Measurements from ENCODE around the gene KRT25. TPM values are rescaled to one million over a fixed set of nuclear protein-coding genes. Genes with fewer than 3 reads are reported as not detected.

KRT25 gene
- total RNA-seq, 1 experiment from 2014 or later = not detected

GRCh38 chr17:40799859-40800258 lies 44.7 kb upstream of the KRT25 start, which contains the start of gene KRT28:
KRT28 (minus strand) TSS chr17:40799959; CDS start chr17:40799893, 66 bp downstream.
- H3K9me3 Mint-ChIP-seq (ENCODE audit: unreplicated experiment) = peaks cover under 1% of the 10 kb centered on the region
- peaks cover 15% of the 10 kb centered on the region for H3K27me3 Mint-ChIP-seq (ENCODE audit: insufficient read depth, unreplicated experiment)
- no peaks in the 10 kb centered on the region for H3K4me1 Mint-ChIP-seq (ENCODE audit: insufficient read depth, unreplicated experiment)
- no peak within 1 kb of the TSS for H3K4me3 Mint-ChIP-seq (ENCODE audit: unreplicated experiment)
- CTCF ChIA-PET = interaction anchor here (0.5 kb wide), 1 partner anchor 185 kb away, joined by 4 read pairs; no protein-coding TSS in a partner anchor
- POLR2A ChIA-PET = no interaction called here
- intact Hi-C loops (cut with micrococcal nuclease) = loop anchor here (5.0 kb wide), 1 partner anchor 747 kb away; no protein-coding TSS in a partner anchor
- TF ChIP-seq CTCF (IDR thresholded peaks at IDR 0.05; ENCODE audit: unreplicated experiment) = no peak
- BruUV-seq (replicated peaks) = no TSS peak
- no peak for DNase-seq (ENCODE audit: unreplicated experiment)
- no peak within 1 kb of the TSS for H3K27ac Mint-ChIP-seq (ENCODE audit: low read depth, unreplicated experiment)
- no peaks in the 10 kb centered on the region for H3K36me3 Mint-ChIP-seq (ENCODE audit: insufficient read depth, unreplicated experiment)

GRCh38 chr17:40796846-40797245 lies 41.7 kb upstream of the KRT25 start:
- DNase-seq (ENCODE audit: unreplicated experiment) = no peak
- Mint-ChIP-seq H3K27me3 (ENCODE audit: insufficient read depth, unreplicated experiment) (peaks cover 15% of the 10 kb centered on the region), H3K4me1 (ENCODE audit: insufficient read depth, unreplicated experiment) (no peaks in the 10 kb centered on the region), H3K4me3 (ENCODE audit: unreplicated experiment) (no peak overlapping the region), H3K9me3 (ENCODE audit: unreplicated experiment) (no peaks in the 10 kb centered on the region), H3K27ac (ENCODE audit: low read depth, unreplicated experiment) (no peak overlapping the region), H3K36me3 (ENCODE audit: insufficient read depth, unreplicated experiment) (no peaks in the 10 kb centered on the region)
- no TSS peak for BruUV-seq (replicated peaks)
- no peak for TF ChIP-seq CTCF (IDR thresholded peaks at IDR 0.05; ENCODE audit: unreplicated experiment)
- ChIA-PET CTCF (interaction anchor here (0.7 to 6.6 kb wide), 3 partner anchors 12 to 243 kb away, joined by 3 to 68 read pairs (median 4); no protein-coding TSS in a partner anchor), POLR2A (interaction anchor here (0.6 to 0.7 kb wide), 2 partner anchors 111 to 149 kb away, joined by 3 to 4 read pairs; no protein-coding TSS in a partner anchor)
- intact Hi-C loops (cut with micrococcal nuclease) = no loop called here

GRCh38 chr17:40795019-40795667 lies 40.0 kb upstream of the KRT25 start:
- Mint-ChIP-seq H3K36me3 (ENCODE audit: insufficient read depth, unreplicated experiment) (no peaks in the 10 kb centered on the region), H3K9me3 (ENCODE audit: unreplicated experiment) (no peaks in the 10 kb centered on the region), H3K4me3 (ENCODE audit: unreplicated experiment) (no peak overlapping the region), H3K4me1 (ENCODE audit: insufficient read depth, unreplicated experiment) (no peaks in the 10 kb centered on the region), H3K27ac (ENCODE audit: low read depth, unreplicated experiment) (no peak overlapping the region), H3K27me3 (ENCODE audit: insufficient read depth, unreplicated experiment) (peaks cover 15% of the 10 kb centered on the region)
- POLR2A ChIA-PET = interaction anchor here (1.1 kb wide), 1 partner anchor 873 kb away, joined by 3 read pairs; no protein-coding TSS in a partner anchor
- intact Hi-C loops (cut with micrococcal nuclease) = no loop called here
- no peak for DNase-seq (ENCODE audit: unreplicated experiment)
- no TSS peak for BruUV-seq (replicated peaks)
- CTCF ChIA-PET = interaction anchor here (0.5 to 6.6 kb wide), 5 partner anchors 175 to 506 kb away, joined by 3 to 68 read pairs (median 4); no protein-coding TSS in a partner anchor
- TF ChIP-seq CTCF (IDR thresholded peaks at IDR 0.05; ENCODE audit: unreplicated experiment) = no peak

- H3K4me3 Mint-ChIP-seq (ENCODE audit: unreplicated experiment) = no peak overlapping the region
- no peak for TF ChIP-seq CTCF (IDR thresholded peaks at IDR 0.05; ENCODE audit: unreplicated experiment)
- ChIA-PET CTCF (interaction anchor here (0.6 to 6.6 kb wide), 4 partner anchors 175 to 343 kb away, joined by 3 to 68 read pairs (median 4); no protein-coding TSS in a partner anchor), POLR2A (interaction anchor here (1.5 kb wide), 1 partner anchor 171 kb away, joined by 3 read pairs; no protein-coding TSS in a partner anchor)
- intact Hi-C loops (cut with micrococcal nuclease) = no loop called here
- no peak overlapping the region for H3K27ac Mint-ChIP-seq (ENCODE audit: low read depth, unreplicated experiment)
- no peak for DNase-seq (ENCODE audit: unreplicated experiment)
- H3K9me3 Mint-ChIP-seq (ENCODE audit: unreplicated experiment) = no peaks in the 10 kb centered on the region
- no peaks in the 10 kb centered on the region for H3K4me1 Mint-ChIP-seq (ENCODE audit: insufficient read depth, unreplicated experiment)
- H3K36me3 Mint-ChIP-seq (ENCODE audit: insufficient read depth, unreplicated experiment) = no peaks in the 10 kb centered on the region
- peaks cover 15% of the 10 kb centered on the region for H3K27me3 Mint-ChIP-seq (ENCODE audit: insufficient read depth, unreplicated experiment)
- no TSS peak for BruUV-seq (replicated peaks)
Observed at GRCh38 chr17:40794466-40794865, 39.3 kb upstream of the KRT25 start.
